VCaP (cell line): ENCODE results near the gene MAP7.

Source experiments
- H3K27ac ChIP-seq: fragments of 450-650 bp; 2 replicates; pipeline ENCODE4 v1.5.1; 2017
- TF ChIP-seq, protein P1 (sequence below): fragments of 450-650 bp; conservative IDR thresholded peaks from 2 replicates; pipeline ENCODE4 v1.5.1; 2017; ENCODE audit warnings: mild to moderate bottlenecking, moderate library complexity

The MAP7 gene

DNA sequence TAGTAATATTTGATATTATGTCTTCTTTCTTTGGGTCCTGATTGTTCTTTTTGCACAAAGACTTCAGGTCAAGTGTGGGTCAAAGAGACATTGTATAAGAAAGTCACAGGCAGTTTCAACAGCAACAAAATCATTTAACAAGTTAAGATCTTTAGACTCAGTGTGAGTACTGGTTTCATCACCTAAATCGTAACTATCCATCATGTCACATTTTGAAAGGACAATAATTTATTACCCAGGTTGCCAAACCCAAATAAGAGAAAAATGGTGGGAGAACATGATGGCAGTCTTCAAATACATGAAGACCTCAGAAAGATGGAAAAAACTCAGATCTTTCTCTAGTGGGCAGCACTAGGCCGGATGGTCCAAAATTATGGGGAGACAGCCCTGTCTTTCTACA lies 205.1 kb downstream of the MAP7 start:
- H3K27ac ChIP-seq = no peak overlapping the region
- TF ChIP-seq, protein P1, sequence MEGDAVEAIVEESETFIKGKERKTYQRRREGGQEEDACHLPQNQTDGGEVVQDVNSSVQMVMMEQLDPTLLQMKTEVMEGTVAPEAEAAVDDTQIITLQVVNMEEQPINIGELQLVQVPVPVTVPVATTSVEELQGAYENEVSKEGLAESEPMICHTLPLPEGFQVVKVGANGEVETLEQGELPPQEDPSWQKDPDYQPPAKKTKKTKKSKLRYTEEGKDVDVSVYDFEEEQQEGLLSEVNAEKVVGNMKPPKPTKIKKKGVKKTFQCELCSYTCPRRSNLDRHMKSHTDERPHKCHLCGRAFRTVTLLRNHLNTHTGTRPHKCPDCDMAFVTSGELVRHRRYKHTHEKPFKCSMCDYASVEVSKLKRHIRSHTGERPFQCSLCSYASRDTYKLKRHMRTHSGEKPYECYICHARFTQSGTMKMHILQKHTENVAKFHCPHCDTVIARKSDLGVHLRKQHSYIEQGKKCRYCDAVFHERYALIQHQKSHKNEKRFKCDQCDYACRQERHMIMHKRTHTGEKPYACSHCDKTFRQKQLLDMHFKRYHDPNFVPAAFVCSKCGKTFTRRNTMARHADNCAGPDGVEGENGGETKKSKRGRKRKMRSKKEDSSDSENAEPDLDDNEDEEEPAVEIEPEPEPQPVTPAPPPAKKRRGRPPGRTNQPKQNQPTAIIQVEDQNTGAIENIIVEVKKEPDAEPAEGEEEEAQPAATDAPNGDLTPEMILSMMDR = no peak

DNA sequence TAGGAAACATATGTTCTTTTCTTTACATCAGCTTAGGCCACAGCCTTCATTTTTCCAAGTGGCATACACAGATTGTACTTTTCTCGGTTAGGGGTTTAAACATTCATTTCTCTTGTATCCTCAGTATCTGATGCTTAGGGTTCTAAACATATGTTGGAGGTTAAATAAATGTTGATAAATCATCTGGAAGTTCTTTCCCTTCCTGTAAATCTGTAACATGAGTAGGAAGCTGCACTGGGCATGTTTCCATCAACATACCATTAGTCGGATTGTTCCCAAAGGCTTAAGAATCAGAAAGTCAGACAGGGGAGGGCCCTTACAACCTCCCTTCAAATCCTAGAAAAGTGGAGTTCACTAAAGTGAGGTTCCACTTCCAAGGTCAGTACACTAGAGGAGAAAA lies 205.8 kb downstream of the MAP7 start:
- no peak overlapping the region for H3K27ac ChIP-seq
- TF ChIP-seq, protein P1 = no peak

DNA sequence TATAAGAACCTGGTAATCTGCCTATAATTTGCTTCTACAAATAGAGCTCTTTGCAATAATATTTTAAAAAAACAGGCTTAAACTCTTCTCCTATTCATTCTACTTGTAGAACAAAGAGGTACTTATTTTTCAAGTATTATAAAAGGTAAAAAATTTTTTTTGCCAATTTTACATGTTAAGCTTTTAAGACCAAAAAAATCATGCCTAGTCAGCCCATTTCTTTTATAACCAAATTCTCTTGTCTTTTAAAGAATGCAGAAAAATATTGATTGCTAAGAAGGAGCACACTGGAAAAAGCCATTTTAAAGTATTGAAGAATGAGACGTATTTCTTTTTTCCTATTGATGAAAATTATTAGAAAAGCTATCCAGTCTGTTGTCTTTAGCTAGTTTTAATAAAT lies 206.5 kb downstream of the MAP7 start:
- TF ChIP-seq, protein P1 = no peak
- H3K27ac ChIP-seq = no peak overlapping the region

DNA sequence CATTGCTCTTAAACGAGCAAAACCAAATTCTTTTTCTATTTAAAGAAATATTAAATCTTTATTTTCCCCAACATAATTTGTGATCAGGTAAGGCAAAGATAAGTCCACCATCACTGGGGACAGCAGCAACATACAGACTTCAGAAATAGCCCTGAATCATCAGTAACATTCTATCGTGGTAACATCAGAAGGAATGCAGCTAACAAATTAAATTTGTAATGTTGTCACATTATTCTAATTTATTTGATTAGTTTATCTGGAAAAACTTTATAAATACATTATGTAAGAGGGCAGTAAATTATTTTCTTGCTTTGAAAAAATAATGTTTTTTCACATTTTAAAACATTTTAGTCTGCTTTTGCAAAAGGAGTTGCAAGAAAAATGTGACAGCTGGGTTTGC lies 206.9 kb downstream of the MAP7 start:
- TF ChIP-seq, protein P1 = no peak
- no peak overlapping the region for H3K27ac ChIP-seq

DNA sequence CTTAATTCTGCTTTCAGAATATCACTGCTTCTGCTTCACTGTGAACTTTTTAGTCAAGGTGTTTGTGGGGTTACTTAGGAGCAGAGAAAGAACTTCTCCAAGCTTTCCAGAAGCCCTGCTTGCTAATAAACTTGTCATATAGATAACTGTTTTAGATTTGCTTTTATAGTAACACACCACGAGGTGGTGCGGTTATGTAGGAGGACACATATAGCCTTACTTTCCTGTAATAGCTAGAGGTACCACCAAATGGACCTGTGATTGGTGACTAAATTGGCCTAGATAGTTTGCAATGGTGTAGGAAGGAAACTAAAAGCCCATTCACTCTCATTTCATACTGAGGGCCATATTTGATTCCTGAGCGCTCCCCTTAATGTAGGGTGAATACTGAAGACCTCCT lies 208.3 kb downstream of the MAP7 start:
- H3K27ac ChIP-seq = no peak overlapping the region
- TF ChIP-seq, protein P1 = no peak

DNA sequence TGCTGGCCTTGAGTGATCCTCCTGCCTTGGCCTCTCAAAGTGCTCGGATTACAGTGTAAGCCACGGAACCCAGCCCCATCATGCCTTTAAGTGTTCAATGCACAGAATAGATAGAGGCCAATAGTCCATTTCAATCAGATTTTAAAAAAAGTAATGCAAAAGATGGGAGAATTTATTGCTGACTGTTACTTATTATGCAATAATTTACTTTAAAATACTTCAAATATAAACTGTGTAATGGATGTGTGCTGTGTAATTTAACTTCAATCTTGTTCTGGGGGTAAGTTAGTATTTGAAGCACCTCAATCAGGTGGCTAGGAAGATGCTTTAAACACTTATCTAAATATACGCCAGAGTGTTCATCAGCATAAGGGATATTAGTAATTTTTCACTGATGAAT lies 208.9 kb downstream of the MAP7 start:
- TF ChIP-seq, protein P1 = no peak
- H3K27ac ChIP-seq = no peak overlapping the region

DNA sequence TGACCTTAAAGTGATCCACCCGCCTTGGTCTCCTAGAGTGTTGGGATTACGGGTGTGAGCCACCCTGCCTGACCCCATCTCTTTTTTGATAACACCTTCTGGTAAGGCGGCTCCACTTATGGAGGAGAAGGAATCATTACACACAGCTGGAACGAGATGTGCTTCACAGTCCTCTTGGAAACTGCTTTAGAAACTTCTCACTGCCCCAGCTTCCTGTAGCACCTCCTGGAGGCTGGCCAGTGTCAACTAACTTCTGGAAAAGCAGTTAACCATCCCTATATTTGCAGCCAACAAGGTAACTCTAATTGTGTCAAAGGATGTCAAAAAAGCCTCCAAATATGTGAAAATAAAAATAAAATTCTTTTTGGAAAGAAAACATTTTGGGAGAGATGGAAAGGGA lies 211.7 kb downstream of the MAP7 start:
- 0 out of 2 replicates have a peak overlapping the region, but pooled peaks have one; percentile 8 for H3K27ac ChIP-seq
- TF ChIP-seq, protein P1 = peak; percentile 53

DNA sequence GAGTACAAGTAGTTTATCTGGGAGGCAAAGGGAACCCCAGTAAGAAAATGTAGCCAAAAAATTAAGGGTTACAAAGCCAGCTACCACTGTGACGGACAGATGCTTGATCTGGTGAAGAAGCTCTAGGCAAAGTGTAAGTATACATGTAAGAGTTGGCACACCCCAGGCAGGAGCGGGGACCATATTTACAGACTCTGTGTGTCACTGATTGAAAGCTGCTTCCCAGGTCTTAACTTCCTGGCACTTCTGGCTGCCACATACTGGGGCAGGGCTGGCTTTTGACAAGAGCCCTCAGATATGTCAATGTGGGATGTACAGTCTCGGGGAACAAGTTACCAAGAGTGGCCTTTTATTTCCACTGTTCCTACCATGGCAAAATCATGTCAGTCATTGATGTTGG lies 212.6 kb downstream of the MAP7 start:
- TF ChIP-seq, protein P1 = no peak
- no peak overlapping the region for H3K27ac ChIP-seq
